ENCODE measurements around the gene SMCP.

DNA sequence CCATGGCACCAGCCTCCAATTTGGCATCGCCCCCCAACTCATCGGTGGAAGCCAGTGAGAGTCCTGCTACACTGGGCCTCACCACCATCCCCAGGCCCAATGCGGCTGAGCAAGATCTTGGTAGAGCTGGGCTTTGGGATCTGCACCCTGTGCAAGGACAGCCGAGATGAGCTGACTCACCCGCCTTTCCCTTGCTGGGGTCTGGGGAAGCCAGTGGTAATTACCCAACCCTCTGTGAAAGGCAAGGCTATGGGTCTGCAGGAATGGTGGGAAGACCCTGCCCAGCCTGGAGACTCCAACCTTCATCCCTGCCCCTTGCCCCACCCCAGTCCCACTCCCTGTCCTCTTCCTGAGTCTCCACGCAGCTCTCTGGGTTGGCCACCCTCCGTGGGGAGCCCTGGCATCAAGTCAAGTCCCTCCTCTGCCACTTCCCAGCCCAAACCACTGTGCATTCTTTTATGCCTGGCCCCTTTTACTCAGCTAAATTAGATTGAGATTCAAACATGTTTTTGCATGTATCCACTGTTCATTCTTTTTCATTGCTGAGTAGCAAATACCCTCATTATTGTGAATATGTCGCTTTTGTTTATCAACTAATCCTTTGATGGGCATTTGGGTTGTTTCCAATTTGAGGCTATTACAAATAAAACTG is 8.8 kb downstream of the SMCP start:
- TF ChIP-seq, protein P1, sequence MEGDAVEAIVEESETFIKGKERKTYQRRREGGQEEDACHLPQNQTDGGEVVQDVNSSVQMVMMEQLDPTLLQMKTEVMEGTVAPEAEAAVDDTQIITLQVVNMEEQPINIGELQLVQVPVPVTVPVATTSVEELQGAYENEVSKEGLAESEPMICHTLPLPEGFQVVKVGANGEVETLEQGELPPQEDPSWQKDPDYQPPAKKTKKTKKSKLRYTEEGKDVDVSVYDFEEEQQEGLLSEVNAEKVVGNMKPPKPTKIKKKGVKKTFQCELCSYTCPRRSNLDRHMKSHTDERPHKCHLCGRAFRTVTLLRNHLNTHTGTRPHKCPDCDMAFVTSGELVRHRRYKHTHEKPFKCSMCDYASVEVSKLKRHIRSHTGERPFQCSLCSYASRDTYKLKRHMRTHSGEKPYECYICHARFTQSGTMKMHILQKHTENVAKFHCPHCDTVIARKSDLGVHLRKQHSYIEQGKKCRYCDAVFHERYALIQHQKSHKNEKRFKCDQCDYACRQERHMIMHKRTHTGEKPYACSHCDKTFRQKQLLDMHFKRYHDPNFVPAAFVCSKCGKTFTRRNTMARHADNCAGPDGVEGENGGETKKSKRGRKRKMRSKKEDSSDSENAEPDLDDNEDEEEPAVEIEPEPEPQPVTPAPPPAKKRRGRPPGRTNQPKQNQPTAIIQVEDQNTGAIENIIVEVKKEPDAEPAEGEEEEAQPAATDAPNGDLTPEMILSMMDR (IDR thresholded peaks at IDR 0.05; ENCODE audit: poor library complexity, severe bottlenecking), result no peak
- TF ChIP-seq EZH2 (IDR thresholded peaks at IDR 0.05; ENCODE audit: borderline replicate concordance, insufficient read depth, low read length, poor library complexity, severe bottlenecking) (no peak), POLR2AphosphoS5 (IDR thresholded peaks at IDR 0.05) (no peak), EP300 (conservative IDR thresholded peaks at IDR 0.05; ENCODE audit: poor library complexity, severe bottlenecking) (no peak)
